ENCODE measurements around the gene ALG1L2.
"Not testable (repeated sequence)": the region's sequence is repeated elsewhere in the genome, so short reads cannot be mapped to it uniquely, and the experiment has no call there.

DNA sequence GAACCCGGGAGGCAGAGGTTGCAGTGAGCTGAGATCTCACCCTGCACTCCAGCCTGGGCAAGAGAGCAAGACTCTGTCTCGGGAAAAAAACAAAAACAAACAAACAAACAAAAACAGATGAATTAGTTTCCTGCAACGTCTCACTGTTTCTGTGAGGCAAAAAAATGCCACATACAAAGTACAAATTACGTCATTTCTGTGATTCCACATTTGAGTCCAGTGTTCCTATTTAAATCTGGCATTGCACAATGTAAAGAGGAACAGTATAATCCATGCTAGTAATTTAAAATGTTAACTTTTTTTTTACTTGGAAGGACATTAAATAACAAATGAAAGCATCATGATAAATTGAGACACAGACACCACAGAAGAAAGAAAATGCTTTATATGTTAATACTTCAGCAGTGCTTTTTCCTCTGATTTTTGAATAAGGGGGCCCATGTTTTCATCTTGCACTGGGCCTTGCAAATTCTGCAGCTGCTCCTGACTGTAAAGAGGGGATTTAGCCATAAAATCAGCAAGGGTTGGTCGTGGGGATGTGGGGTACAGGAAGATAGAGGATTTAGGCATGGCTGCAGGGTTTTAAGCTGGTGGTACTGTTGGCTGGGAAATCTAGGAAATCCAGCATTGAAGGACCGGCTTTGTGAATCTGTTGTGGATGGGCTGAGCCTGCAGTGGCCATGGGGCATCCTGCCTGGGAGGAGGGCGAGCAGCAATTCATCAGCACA is 1.9 kb downstream of the ALG1L2 start:
- TF ChIP-seq, protein P1, sequence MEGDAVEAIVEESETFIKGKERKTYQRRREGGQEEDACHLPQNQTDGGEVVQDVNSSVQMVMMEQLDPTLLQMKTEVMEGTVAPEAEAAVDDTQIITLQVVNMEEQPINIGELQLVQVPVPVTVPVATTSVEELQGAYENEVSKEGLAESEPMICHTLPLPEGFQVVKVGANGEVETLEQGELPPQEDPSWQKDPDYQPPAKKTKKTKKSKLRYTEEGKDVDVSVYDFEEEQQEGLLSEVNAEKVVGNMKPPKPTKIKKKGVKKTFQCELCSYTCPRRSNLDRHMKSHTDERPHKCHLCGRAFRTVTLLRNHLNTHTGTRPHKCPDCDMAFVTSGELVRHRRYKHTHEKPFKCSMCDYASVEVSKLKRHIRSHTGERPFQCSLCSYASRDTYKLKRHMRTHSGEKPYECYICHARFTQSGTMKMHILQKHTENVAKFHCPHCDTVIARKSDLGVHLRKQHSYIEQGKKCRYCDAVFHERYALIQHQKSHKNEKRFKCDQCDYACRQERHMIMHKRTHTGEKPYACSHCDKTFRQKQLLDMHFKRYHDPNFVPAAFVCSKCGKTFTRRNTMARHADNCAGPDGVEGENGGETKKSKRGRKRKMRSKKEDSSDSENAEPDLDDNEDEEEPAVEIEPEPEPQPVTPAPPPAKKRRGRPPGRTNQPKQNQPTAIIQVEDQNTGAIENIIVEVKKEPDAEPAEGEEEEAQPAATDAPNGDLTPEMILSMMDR (IDR thresholded peaks at IDR 0.05): not testable (repeated sequence)
- TF ChIP-seq POLR2A (IDR thresholded peaks at IDR 0.05): not testable (repeated sequence)
